Vagina (tissue), 2 donors: ENCODE results near the gene MRTO4. TPM values are rescaled to one million over a fixed set of nuclear protein-coding genes. Genes with fewer than 3 reads are reported as not detected.
"Not testable (repeated sequence)": the region's sequence is repeated elsewhere in the genome, so short reads cannot be mapped to it uniquely, and the experiment has no call there.

Source experiments
- DNase-seq, 2 donors: peaks; one replicate each; pipeline ENCODE4 v3.0.0-alpha.2; 2017; ENCODE audit errors: extremely low spot score in 2 of 2
- H3K27ac ChIP-seq: fragments of 200-600 bp; sonication (generic); one replicate; pipeline ENCODE4 v1.5.1; 2019
- H3K27me3 ChIP-seq: fragments of 200-600 bp; sonication (generic); one replicate; pipeline ENCODE4 v1.5.1; 2019
- H3K36me3 ChIP-seq, 2 donors: fragments of 200-600 bp; sonication (generic); one replicate each; pipeline ENCODE4 v1.5.1; 2017 to 2019
- H3K4me1 ChIP-seq: fragments of 200-600 bp; sonication (generic); one replicate; pipeline ENCODE4 v1.5.1; 2019
- H3K4me3 ChIP-seq, 2 donors: fragments of 200-600 bp; sonication (generic); 1 replicate in 1 of 2; 2 replicates in 1 of 2; pipeline ENCODE4 v1.5.1; 2016 to 2019
- H3K9me3 ChIP-seq: fragments of 200-600 bp; sonication (generic); one replicate; pipeline ENCODE4 v1.5.1; 2019
- CTCF ChIP-seq, 3 experiments: fragments of 450-650 bp in 2 of 3; fragments of 200-600 bp in 1 of 3; sonication (generic) in 1 of 3; IDR thresholded peaks; one replicate each; pipeline ENCODE4 v1.5.1; 2017 to 2019; ENCODE audit warnings: antibody characterized with exemption in 3 of 3, mild to moderate bottlenecking in 2 of 3, moderate library complexity in 2 of 3
- POLR2A ChIP-seq, 2 donors: fragments of 450-650 bp; IDR thresholded peaks; one replicate each; pipeline ENCODE4 v1.6.1; 2017; ENCODE audit warnings: antibody characterized with exemption in 2 of 2, mild to moderate bottlenecking in 2 of 2, moderate library complexity in 2 of 2
- POLR2AphosphoS5 ChIP-seq, 2 donors: sonication (generic); formaldehyde crosslinking; IDR thresholded peaks; one replicate each; pipeline ENCODE4 v1.9.0; 2017; ENCODE audit warnings: antibody characterized with exemption in 2 of 2, mild to moderate bottlenecking in 2 of 2, low read depth in 1 of 2; ENCODE audit not compliant: insufficient read depth in 1 of 2
- intact Hi-C: fragments of 100-400 bp; cut with DNase I; formaldehyde crosslinking; loops from one replicate; pipeline ENCODE4 v1.15.1; 2023
- total RNA-seq: library from RNA; depleted of rRNA; stranded (reverse); fragments of >200 nt; gene quantifications from one replicate; pipeline ENCODE4 v1.2.3, GENCODE V29; 2016

The MRTO4 gene
- total RNA-seq, 1 donor from 2014 or later = 19.2 TPM

- DNase-seq = no peak
- Histone ChIP-seq H3K27ac (no peak overlapping the region), H3K27me3 (no peaks in the 10 kb centered on the region), H3K9me3 (no peaks in the 10 kb centered on the region), H3K4me3 (no peak overlapping the region), H3K4me1 (peaks cover 5% of the 10 kb centered on the region), H3K36me3 (no peaks in the 10 kb centered on the region)
- TF ChIP-seq POLR2AphosphoS5 (IDR thresholded peaks at IDR 0.05; ENCODE audit: insufficient read depth in 1 of 2, low read depth in 1 of 2) = no peak
- TF ChIP-seq POLR2A (IDR thresholded peaks at IDR 0.05) = no peak
- intact Hi-C loops = no loop called here
These were observed 33.3 kb downstream of the MRTO4 start for GRCh38 chr1:19284881-19285280.

- not testable (repeated sequence) for H3K27me3 ChIP-seq, H3K27ac ChIP-seq, DNase-seq
These were observed 33.8 kb downstream of the MRTO4 start for GRCh38 chr1:19285366-19285765.

GRCh38 chr1:19285807-19286206 is 34.2 kb downstream of the MRTO4 start:
- H3K4me1 ChIP-seq, H3K27me3 ChIP-seq, intact Hi-C loops, H3K9me3 ChIP-seq, H3K4me3 ChIP-seq, DNase-seq, H3K27ac ChIP-seq, H3K36me3 ChIP-seq: not testable (repeated sequence)

More at GRCh38 chr1:19285366-19285765, 33.8 kb downstream of the MRTO4 start:
- intact Hi-C loops, H3K4me1 ChIP-seq, H3K36me3 ChIP-seq, H3K9me3 ChIP-seq, H3K4me3 ChIP-seq: not testable (repeated sequence)

- H3K36me3 ChIP-seq = no peaks in the 10 kb centered on the region
- H3K4me3 ChIP-seq = no peak overlapping the region
- H3K27ac ChIP-seq = no peak overlapping the region
- intact Hi-C loops = no loop called here
- DNase-seq = no peak
- H3K9me3 ChIP-seq = no peaks in the 10 kb centered on the region
- H3K27me3 ChIP-seq = no peaks in the 10 kb centered on the region
- TF ChIP-seq CTCF (IDR thresholded peaks at IDR 0.05) (no peak), POLR2A (IDR thresholded peaks at IDR 0.05) (no peak), POLR2AphosphoS5 (IDR thresholded peaks at IDR 0.05; ENCODE audit: insufficient read depth in 1 of 2, low read depth in 1 of 2) (no peak)
- H3K4me1 ChIP-seq = peaks cover 5% of the 10 kb centered on the region
These were observed 36.0 kb downstream of the MRTO4 start for GRCh38 chr1:19287436-19288185.

- intact Hi-C loops, H3K36me3 ChIP-seq, H3K9me3 ChIP-seq, H3K27ac ChIP-seq, H3K27me3 ChIP-seq, DNase-seq, H3K4me1 ChIP-seq: not testable (repeated sequence)
- peak within 1 kb of the TSS; percentile 39 to 42 for H3K4me3 ChIP-seq
These were observed 37.0 kb downstream of the MRTO4 start, which contains the start of gene AKR7A3 for GRCh38 chr1:19288324-19289241. TSS of gene AKR7A3 (minus strand) at chr1:19288770. CDS start at chr1:19288709, 61 bp downstream.

GRCh38 chr1:19289244-19289643 is 37.6 kb downstream of the MRTO4 start:
- no peak for DNase-seq
- H3K4me3 ChIP-seq = peak overlapping the region; percentile 39 to 42
- H3K9me3 ChIP-seq = no peaks in the 10 kb centered on the region
- no peaks in the 10 kb centered on the region for H3K36me3 ChIP-seq
- no peak for TF ChIP-seq POLR2A (IDR thresholded peaks at IDR 0.05)
- no peak for TF ChIP-seq POLR2AphosphoS5 (IDR thresholded peaks at IDR 0.05; ENCODE audit: insufficient read depth in 1 of 2, low read depth in 1 of 2)
- TF ChIP-seq CTCF (IDR thresholded peaks at IDR 0.05) = no peak
- H3K27ac ChIP-seq = no peak overlapping the region
- H3K27me3 ChIP-seq = no peaks in the 10 kb centered on the region
- intact Hi-C loops = no loop called here
- peaks cover 5% of the 10 kb centered on the region for H3K4me1 ChIP-seq

GRCh38 chr1:19294638-19295037 is 43.0 kb downstream of the MRTO4 start:
- Histone ChIP-seq H3K9me3 (peaks cover 4% of the 10 kb centered on the region), H3K4me3 (no peak overlapping the region), H3K36me3 (no peaks in the 10 kb centered on the region), H3K4me1 (no peaks in the 10 kb centered on the region), H3K27ac (no peak overlapping the region), H3K27me3 (no peaks in the 10 kb centered on the region)
- no peak for TF ChIP-seq POLR2A (IDR thresholded peaks at IDR 0.05)
- TF ChIP-seq CTCF (IDR thresholded peaks at IDR 0.05) = no peak
- no peak for TF ChIP-seq POLR2AphosphoS5 (IDR thresholded peaks at IDR 0.05; ENCODE audit: insufficient read depth in 1 of 2, low read depth in 1 of 2)
- intact Hi-C loops = no loop called here
- no peak for DNase-seq
